ENCODE measurements around the gene ZNF837.

DNA sequence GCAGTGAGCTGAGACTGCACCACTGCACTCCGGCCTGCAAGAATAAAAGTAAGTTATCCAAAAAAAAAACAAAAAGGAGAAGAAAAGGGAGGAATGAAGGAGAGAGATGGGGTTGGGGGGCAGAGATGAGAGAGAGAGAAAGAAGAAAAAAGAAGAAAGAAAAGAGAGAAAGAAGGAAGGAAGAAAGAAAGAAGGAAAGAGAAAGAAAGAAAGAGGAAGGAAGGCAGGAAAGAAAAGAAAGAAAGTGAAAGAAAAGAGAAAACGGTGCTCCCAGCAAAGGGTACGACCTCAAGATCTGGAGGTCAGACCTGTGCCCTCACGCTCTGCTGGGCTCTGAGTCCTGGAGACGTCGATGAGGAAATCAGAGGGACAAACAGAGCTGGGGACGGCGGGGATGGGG, 31.2 kb downstream of the ZNF837 start:
- TF ChIP-seq, protein P1, sequence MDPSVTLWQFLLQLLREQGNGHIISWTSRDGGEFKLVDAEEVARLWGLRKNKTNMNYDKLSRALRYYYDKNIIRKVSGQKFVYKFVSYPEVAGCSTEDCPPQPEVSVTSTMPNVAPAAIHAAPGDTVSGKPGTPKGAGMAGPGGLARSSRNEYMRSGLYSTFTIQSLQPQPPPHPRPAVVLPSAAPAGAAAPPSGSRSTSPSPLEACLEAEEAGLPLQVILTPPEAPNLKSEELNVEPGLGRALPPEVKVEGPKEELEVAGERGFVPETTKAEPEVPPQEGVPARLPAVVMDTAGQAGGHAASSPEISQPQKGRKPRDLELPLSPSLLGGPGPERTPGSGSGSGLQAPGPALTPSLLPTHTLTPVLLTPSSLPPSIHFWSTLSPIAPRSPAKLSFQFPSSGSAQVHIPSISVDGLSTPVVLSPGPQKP (IDR thresholded peaks at IDR 0.05; ENCODE audit: borderline replicate concordance, low read depth, low read length): no peak
- TF ChIP-seq RAD21 (IDR thresholded peaks at IDR 0.05; ENCODE audit: low read length): no peak
- TF ChIP-seq, protein P2, sequence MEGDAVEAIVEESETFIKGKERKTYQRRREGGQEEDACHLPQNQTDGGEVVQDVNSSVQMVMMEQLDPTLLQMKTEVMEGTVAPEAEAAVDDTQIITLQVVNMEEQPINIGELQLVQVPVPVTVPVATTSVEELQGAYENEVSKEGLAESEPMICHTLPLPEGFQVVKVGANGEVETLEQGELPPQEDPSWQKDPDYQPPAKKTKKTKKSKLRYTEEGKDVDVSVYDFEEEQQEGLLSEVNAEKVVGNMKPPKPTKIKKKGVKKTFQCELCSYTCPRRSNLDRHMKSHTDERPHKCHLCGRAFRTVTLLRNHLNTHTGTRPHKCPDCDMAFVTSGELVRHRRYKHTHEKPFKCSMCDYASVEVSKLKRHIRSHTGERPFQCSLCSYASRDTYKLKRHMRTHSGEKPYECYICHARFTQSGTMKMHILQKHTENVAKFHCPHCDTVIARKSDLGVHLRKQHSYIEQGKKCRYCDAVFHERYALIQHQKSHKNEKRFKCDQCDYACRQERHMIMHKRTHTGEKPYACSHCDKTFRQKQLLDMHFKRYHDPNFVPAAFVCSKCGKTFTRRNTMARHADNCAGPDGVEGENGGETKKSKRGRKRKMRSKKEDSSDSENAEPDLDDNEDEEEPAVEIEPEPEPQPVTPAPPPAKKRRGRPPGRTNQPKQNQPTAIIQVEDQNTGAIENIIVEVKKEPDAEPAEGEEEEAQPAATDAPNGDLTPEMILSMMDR (conservative IDR thresholded peaks at IDR 0.05; ENCODE audit: low read depth, low read length): no peak

All from IMR-90 (cell line).